Fibroblast of skin of scalp (primary cell): ENCODE data around the gene NCOA1.
"Not testable (repeated sequence)": the region's sequence is repeated elsewhere in the genome, so short reads cannot be mapped to it uniquely, and the experiment has no call there.

Source experiments
- DNase-seq: peaks from one replicate; pipeline ENCODE4 v3.0.0-alpha.2; 2013

The NCOA1 gene

DNA sequence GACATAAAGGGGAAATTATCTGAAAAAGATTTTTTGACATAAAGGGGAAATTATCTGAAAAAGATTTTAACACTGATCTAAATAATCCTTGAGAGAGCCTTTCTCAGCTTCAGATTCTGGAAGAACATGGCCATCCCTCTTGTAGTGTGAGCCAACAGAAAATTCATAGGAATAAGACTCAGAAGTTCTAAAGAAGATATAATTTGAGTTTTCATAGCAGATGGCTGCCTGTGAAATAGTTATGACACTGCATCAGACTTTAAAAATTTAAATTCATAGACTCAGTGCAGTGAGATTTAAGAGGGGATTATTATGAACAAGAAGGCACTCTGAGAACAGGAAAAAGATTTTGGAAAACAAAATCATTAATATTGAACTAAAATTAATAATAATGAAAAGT is 50.6 kb downstream of the NCOA1 start:
- DNase-seq: no peak

DNA sequence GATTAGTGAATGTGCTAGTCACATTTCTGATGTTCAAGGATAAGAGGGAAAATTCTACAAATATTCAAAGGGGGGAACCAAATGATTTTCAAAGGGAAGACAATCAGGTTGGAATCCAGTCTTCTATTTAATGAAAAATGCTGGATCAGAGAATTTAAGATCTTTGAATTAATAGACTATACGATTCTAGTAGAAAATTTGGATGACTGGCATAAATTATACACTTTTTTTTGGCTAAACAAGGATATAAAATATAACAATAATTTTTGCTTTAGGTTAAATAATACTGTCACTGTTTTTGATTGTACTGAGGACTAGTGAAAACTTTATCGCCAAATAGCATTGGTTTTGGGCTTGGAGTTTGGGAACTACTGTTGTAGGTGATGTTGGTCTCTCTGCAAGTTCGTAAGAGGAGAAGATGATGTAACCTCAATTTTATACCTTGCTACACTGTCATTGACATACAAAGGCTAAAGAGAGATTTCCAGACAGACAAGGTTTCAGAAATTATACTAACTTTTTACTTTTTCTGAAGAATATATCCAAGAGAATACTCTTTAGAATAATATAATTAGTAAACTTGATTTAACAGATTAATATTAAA is 51.3 kb downstream of the NCOA1 start:
- DNase-seq: no peak

DNA sequence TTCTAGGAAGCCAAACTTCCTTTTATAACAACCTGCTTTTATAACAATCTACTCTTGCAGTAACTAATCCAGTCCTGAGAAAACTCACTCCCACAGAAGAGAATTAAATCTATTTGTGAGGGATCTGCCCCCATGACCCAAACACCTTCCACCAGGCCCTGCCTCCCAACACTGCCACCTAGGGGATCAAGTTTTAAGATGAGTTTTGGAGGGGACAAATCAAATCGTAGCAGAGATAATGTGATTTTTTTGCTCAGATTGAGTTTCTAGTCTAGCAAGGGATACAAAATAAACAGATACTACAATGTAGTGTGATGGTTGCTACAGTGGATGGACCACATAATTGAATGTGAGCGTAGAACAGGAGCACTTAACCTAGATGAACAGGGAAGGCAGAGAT is 52.2 kb downstream of the NCOA1 start:
- DNase-seq: no peak

DNA sequence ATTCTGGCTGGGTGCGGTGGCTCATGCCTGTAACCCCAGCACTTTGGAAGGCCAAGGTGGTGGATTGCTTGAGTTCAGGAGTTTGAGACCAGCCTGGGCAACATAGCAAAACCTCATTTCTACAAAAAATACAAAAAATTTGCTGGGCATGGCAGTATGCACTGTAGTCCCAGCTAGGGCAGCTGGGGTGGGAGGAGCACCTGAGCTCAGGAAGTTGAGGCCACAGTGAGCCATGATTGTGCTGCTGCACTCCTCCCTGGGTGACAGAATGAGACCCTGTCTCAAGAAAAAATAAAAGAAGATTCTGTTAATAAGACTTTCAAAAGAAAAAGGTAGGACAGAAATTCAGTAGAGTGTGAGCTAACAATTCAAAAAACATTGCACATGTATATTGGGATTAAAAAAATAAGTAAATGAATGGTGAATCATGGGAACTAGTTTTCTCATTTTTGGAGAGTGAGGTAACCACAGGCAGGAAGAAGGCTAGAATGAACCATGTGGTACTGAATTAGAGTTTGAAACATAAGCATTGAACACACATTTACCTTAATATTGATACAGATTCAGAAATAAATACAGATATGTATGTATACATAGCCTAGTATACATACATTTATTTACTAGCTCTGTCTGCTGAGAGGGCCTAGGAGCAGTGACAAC is 53.5 kb downstream of the NCOA1 start:
- DNase-seq: no peak

DNA sequence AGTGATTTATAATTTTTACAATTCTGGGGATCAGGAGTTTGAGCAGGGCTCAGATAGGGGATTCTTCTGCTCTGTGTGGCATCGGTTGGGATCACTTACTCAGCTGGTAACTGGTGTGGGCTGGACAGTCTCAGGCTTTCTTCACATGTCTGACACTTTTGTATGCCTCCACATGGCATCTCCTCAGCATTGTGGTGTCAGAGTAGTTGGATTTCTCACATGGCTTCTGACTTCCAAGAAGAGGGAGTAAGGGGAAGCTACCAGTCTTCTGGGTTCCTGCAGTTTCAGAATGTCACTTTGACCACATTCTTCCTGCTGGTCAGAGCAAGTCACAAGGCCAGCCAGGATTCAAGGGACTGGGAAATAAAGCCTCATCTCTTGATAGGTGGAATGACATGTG is 55.6 kb downstream of the NCOA1 start:
- DNase-seq: no peak

DNA sequence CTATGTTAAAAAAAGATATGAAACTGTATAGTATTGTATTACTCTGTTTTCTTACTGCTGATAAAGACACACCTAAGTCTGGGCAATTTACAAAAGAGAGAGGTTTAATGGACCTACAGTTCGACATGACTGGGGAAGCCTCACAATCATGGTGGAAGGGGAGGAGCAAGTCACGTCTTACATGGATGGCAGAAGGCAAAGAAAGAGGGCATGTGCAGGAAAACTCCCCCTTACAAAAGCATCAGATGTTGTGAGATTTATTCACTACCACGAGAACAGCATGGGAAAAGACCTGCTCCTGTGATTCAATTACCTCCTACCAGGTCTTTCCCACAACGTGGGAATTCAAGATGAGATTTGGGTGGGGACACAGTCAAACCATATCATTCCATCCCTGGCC is 57.0 kb downstream of the NCOA1 start:
- DNase-seq: no peak

DNA sequence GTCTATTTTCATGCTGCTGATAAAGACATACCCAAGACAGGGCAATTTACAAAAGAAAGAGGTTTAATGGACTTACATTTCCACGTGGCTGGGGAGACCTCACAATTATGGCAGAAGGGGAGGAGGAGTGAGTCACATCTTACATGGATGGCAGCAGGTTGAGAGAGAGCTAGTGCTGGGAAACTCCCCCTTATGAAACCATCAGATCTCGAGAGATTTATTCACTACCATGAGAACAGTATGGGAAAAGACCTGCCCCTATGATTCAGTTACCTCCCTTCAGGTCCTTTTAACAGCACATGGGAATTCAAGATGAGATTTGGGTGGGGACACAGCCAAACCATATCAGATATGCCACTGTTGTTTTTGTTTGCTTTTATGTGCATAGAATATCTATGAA is 59.2 kb downstream of the NCOA1 start:
- not testable (repeated sequence) for DNase-seq

DNA sequence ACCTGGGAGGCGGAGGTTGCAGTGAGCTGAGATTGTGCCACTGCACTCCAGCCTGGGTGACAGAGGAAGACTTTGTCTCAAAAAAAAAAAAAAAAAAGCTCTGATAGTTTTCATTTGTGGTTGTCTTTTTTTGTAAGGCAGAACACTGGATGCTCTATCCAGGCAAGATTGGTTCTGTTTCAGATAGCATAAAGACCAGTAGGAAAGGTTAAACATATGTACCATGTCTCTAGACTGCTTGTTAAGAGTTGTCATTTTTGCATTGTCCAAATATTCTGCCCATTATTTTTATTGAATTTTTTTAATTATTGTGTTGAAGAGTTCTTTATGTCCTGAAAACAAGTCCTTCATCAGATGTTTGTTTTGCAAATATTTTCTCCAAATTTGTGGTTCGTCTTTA is 60.0 kb downstream of the NCOA1 start:
- DNase-seq: no peak

DNA sequence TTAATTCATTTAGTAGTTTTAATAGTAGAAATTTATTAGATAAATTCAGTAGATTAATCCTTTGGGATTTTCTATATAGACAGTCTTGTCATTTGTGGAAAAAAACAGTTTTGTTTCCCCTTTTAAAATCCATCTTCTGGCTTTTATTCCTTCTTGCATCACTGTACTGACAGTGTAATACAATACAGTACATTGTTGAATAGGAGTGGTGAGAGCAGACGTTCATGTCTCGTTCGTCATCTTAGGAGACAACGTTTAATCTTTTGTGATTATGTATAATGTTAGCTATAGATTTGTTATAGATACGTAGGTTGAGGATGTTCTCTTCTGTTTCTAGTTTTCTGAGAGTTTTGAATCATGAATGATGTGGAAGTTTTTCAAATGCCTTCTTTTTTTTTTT is 61.8 kb downstream of the NCOA1 start:
- no peak for DNase-seq

DNA sequence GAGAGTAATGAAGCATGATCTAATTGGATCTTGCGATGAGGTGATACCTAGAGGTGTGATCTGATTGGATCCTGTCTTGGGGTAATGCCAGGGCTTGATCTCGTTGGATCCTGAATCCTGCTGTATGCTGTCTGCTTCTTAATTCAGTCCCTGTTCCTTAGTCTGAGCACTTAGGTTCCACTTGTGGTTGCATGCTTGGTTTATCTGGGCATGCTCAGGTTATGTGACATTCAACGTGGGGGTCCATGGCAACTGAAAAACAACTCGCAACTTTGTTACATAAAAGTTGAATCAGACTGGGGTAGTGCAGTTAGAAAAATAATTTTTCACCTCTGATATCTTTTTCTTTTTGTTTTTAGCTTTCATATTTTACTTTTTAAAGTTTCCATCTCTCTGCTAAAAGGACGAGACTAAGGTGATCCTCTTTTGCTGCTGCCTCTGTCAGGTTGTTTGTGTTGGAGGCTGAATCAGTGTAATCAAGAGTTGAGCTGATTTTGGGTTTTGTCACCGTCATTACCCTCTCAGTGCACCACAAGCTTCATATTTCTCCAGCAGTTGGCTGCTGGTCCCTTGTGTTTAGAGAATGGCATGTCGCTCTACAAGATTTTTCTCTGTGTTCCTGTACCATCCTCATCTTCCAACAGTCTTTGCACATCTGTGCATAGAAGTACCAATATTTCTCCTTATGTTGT is 67.9 kb downstream of the NCOA1 start:
- no peak for DNase-seq

DNA sequence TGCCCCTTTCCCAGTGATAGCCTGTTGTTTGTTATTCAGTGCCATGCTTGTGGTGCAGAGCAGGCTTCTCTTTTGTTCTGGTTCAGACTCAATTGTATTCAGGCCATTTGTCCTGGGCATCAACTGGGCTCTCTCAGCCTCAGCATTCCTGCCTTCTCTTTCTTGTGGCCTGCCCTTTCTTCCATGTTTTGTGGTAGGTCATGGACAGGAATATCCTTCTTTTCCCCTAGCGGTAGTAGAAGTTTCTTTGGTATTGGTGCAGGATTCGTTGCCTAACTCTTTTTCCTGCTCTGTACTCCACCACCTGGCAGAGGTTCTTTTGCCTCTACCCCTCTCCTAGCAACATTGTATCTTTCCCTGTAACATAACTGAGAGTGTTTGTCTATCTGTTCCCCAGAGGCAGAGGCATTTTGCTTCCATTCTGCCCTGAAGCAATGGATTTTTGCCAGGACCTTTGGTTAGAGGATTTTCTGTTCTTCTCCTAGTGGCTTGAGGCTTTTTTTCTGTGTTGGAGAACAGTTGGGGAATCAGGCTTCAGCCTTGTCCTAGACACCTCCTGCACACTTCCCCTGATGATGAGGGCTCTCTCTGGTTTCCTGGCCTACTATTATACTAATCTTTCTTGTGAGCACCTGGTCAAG is 68.5 kb downstream of the NCOA1 start:
- DNase-seq: peak; percentile 45

DNA sequence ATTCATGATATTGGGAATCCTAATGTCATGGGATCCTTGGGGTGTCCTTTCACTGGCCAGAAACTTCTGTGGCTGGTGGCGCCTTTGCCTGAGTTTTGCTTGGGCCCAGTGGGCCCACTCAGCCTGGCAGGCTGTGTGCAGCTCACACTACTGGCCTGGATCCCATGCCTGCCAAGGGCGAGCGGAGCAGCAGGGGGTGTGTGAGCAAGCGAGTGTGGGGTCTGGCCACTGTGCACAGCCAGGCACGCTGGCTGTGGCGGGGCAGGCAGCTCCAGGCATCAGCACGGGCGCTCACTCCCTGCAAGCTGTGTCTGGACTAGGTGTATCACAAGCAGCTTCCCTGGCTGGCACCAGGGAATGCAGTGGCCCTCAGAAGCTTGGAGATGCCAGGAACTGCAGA is 74.5 kb downstream of the NCOA1 start:
- no peak for DNase-seq

DNA sequence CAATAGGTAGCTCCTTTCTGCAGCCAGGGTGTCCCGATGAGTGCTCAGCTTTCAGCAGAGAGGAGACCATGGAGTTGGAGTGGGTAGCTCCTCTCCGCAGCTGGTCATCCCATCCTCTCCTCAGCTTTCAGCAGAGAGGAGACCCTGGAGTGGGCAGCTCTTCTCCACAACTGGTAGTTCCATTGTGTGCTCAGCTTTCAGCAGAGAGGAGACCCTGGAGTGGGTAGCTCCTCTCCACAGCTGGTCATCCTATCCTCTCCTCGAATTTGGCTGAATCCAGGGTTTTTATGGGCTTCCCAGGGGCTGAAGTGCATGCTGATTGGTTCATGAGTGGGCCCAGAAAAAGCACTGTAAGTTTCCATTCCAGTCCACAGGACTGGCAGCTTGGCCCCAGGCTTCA is 75.2 kb downstream of the NCOA1 start:
- DNase-seq: no peak

DNA sequence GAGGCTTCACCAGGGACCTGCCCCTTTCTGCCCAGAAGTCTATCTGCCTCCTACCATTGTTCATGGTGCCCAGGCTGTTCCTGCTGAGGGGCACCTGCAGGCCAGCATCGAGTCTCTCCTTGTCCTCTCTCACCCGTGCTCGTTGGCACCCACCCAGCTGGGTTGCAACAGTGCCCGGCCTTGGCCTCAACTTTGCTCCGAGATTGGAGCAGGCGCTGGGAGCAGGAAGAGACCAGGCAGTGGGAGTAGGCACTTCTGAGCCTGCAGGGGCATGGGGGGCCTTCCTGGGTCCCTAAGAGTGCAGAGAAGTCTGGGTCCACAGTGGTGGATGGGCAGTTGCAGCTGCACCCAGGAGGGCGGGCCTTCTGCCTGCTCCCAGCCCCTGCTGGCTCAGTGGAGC is 75.6 kb downstream of the NCOA1 start:
- DNase-seq: no peak

DNA sequence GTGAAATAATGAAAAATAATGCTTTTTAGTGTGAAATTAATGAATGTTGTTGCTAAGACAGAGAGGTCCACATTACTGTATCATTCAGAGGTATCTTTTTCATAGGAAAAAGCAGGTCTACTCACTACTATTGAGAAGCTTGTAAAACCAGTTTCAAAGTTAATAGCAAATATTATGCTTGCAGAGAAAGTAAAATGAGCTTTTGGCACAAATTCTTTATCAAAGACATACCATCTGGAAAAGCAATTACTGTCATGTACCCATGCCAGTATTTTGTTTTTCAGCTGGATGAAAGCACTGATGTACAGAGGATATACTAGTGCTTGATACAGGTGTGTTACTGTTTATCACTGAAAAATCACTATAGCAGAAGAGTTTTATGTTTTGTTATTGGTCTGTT is 77.5 kb downstream of the NCOA1 start:
- DNase-seq: no peak

DNA sequence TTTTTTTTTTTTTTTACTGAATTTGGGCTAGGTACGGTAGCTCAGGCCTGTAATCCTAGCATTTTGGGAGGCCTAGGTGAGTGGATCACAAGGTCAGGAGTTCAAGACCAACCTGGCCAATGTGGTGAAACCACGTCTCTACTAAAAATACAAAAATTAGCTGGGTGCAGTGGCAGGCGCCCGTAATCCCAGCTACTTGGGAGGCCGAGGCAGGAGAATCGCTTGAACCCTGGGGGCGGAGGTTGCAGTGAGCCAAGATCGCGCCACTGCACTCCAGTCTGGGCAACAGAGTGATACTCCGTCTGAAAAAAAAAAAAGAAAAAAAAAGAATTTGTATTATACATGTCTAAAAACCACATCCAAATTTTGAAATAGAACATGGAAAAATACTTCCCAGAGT is 78.5 kb downstream of the NCOA1 start:
- not testable (repeated sequence) for DNase-seq

DNA sequence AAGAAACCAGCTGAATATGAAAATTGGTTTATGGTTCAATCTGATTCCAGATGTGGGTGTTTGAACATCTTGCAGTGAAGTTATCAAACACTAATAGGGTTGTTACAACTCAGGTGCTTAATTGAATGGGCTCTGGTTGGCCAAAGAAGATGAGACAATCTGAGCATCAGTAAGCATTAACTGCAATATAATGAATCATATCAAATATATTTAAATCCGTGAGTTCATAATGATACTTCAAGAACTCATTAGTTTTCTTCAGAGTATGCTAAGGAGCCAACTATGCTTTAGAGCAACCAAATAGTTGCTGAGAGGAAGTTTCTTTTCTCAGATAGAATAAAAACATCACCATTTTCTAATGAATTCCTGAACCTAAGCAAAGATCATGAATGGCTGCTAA is 79.2 kb downstream of the NCOA1 start:
- no peak for DNase-seq

DNA sequence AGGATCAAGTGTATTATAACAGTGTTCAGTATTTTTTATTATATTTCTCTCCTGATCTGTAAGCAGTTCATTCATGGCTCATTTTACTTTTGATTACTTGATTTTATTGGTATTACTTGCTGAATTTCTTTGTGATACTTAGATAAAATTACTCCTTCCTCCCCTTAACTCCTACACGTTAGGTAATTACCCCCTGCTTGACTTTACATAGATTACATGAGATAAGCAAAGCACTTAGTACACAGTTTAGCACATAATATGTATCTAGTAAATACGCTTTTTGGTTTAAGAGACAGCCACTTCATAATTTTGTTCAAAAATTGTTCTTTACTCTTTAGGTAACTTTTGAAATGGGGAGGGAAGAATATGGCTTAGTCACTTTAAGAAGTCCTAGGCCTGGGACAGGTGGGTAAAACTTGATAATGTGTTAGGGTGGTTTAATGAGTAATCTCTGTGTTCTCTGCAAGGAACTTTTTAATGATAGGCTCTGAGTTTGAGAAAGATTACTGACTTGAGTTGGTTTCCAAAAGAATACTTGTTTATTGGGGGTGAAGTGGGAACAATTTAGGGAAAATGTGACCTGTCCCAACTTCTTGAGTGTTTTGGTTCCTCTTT is 80.9 kb downstream of the NCOA1 start:
- DNase-seq: no peak

DNA sequence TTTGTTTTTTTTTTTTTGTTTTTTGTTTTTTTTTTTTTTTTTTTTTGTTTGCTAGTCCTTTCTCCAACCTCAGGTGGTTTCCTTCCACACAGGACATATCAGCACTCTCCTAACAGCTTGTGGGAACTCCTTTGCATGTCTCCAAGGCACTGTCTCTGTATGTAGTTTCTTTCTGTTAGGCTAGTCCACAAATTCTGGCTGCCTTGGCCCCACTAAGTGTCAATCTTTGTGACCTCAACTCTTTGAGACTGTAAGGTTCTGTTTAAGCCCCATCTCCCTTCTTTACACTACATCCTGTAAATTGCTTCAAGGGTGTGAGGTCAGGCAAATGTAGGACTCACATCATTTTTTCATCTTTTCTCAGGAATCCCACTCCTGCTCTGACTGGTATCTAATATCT is 85.1 kb downstream of the NCOA1 start:
- no peak for DNase-seq

DNA sequence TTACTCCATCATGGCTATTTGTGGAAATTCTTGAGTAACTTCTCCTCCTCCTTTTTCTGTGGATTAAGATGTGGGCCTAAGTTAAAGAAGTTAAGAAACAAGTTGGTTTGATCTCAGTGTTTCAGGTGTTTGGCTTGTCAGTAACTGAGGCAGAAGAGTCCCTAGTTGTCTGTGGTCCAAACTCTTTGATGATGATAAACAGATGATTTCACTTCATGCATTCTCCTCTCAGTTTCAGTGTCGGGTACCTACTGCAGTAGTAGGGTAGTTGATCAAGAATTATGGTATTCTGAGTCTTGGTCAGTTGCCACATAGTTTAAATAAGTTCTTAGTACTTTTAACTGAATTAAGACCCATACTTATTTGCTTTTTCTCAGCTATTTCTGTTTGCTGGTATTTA is 85.6 kb downstream of the NCOA1 start:
- DNase-seq: no peak

DNA sequence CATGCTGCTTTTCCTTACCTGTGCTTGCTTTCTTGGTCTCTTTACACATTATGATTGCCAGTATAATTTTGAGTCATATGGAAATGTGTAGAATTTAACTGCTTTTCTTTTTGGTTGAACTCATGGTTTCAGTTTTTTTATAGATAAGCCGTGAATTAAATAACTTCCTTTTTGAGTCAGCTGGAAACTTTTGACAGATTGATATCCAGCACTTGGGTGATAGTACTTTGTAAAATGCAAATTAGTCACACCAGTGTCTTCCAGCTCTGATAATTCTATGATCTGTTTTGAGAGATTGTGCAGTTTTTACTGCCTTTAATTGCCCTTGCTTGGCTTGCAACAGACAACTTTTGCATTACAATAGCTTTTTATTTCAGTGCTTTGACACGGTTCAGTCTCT is 86.4 kb downstream of the NCOA1 start:
- no peak for DNase-seq

DNA sequence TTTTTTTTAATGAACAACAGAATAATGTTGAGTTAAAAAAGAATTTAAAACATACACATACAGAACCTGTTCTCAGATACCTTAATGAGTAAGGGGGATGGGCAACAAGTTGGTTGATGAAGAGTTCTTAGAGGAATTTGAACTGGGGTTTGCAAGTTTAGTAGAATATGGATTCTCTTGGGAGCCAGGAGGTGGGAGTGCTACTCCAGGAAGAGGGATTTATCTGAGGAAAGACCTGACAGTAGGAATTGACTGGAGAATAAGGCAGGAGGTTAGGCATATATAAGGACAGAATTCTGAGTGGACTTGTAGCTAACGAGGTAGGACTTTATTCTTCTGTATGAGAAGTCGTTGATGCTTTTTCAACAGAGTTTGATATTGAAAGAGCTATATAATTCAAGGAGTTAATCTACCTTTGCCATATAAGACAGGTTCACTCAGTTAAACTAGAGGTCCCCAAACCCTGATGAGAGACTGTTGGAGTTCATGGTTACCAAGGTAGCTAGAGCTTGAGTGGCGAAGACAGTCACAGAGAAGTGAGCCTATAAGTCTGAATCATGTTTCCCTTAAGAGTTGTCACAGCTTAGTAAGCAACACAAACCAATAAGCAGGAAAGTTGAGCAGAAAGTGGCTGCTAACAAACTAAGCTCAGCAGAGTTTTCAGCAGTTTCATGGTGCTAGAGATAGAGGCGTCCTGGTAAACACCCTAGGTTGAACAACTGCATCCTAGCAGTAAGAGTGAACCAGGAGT is 88.2 kb downstream of the NCOA1 start:
- DNase-seq: no peak

DNA sequence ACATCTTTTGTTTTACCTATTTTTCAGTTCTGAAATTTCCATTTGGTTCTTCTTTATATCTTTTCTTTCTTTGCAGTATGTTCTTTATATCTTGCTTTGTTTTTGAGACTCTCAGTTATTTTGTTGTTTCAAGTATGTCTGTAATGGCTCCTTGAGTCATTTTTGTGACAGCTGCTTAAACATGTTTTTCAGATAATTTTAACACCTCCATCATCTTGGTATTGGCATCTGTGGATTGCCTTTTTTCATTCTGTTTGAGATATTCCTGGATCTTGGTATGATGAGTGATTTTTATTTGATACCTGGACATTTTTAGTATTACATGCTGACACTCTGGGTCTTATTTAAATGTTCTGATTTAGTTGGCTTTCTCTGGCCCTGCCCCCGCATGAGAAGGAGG is 89.5 kb downstream of the NCOA1 start:
- no peak for DNase-seq
